ENCODE measurements around the gene PARD3. TPM values are rescaled to one million over a fixed set of nuclear protein-coding genes. Genes with fewer than 3 reads are reported as not detected.

PARD3 gene
- total RNA-seq, 2 donors from 2014 or later = 31.6 to 41.6 TPM

GRCh38 chr10:34219753-34220548 lies 595.1 kb downstream of the PARD3 start:
- Histone ChIP-seq H3K4me3 (no peak overlapping the region), H3K27ac (no peak overlapping the region), H3K36me3 (no peaks in the 10 kb centered on the region), H3K4me1 (no peaks in the 10 kb centered on the region), H3K9me3 (no peaks in the 10 kb centered on the region), H3K27me3 (no peaks in the 10 kb centered on the region)
- no peak for TF ChIP-seq CTCF (IDR thresholded peaks at IDR 0.05)
- DNase-seq (ENCODE audit: low spot score) = no peak

- DNase-seq (ENCODE audit: low spot score) = no peak
- Histone ChIP-seq H3K27ac (no peak overlapping the region), H3K4me3 (no peak overlapping the region), H3K4me1 (no peaks in the 10 kb centered on the region), H3K27me3 (no peaks in the 10 kb centered on the region), H3K36me3 (no peaks in the 10 kb centered on the region), H3K9me3 (no peaks in the 10 kb centered on the region)
- TF ChIP-seq CTCF (IDR thresholded peaks at IDR 0.05) = no peak
Observed at GRCh38 chr10:34217524-34217923, 597.6 kb downstream of the PARD3 start.

GRCh38 chr10:34216348-34216945 lies 598.6 kb downstream of the PARD3 start:
- Histone ChIP-seq H3K4me3 (no peak overlapping the region), H3K27ac (no peak overlapping the region), H3K36me3 (no peaks in the 10 kb centered on the region), H3K9me3 (no peaks in the 10 kb centered on the region), H3K27me3 (no peaks in the 10 kb centered on the region), H3K4me1 (no peaks in the 10 kb centered on the region)
- DNase-seq (ENCODE audit: low spot score) = no peak
- TF ChIP-seq CTCF (IDR thresholded peaks at IDR 0.05) = no peak

- Histone ChIP-seq H3K27ac (no peak overlapping the region), H3K36me3 (no peaks in the 10 kb centered on the region)
- no peak for TF ChIP-seq CTCF (IDR thresholded peaks at IDR 0.05)
Observed at GRCh38 chr10:34213805-34214197, 601.3 kb downstream of the PARD3 start.

GRCh38 chr10:34213193-34213804 lies 601.8 kb downstream of the PARD3 start:
- TF ChIP-seq CTCF (IDR thresholded peaks at IDR 0.05) = no peak
- H3K4me3 ChIP-seq = no peak overlapping the region
- no peak for DNase-seq (ENCODE audit: low spot score)
- no peaks in the 10 kb centered on the region for H3K36me3 ChIP-seq
- H3K9me3 ChIP-seq = no peaks in the 10 kb centered on the region
- H3K27ac ChIP-seq = no peak overlapping the region
- no peaks in the 10 kb centered on the region for H3K27me3 ChIP-seq
- H3K4me1 ChIP-seq = no peaks in the 10 kb centered on the region

More at GRCh38 chr10:34213805-34214197, 601.3 kb downstream of the PARD3 start:
- no peak for DNase-seq (ENCODE audit: low spot score)
- Histone ChIP-seq H3K4me3 (no peak overlapping the region), H3K4me1 (no peaks in the 10 kb centered on the region), H3K27me3 (no peaks in the 10 kb centered on the region), H3K9me3 (no peaks in the 10 kb centered on the region)
